Mesothelial cell of epicardium (in vitro differentiated cells): ENCODE measurements around the gene UBN1. TPM values are rescaled to one million over a fixed set of nuclear protein-coding genes. Genes with fewer than 3 reads are reported as not detected.

Source experiments
- DNase-seq, 2 experiments: peaks; one replicate each; pipeline ENCODE4 v3.0.0; 2021; ENCODE audit warnings: low spot score in 2 of 2; ENCODE audit not compliant: unreplicated experiment in 2 of 2
- H3K27ac Mint-ChIP-seq: 2 replicates; pipeline ENCODE4 v1.8.0; 2021; ENCODE audit warnings: mixed read lengths
- H3K27me3 Mint-ChIP-seq: 2 replicates; pipeline ENCODE4 v1.8.0; 2021; ENCODE audit warnings: low read depth, mixed read lengths
- H3K36me3 Mint-ChIP-seq: 2 replicates; pipeline ENCODE4 v1.8.0; 2021; ENCODE audit warnings: mixed read lengths
- H3K4me1 Mint-ChIP-seq: 2 replicates; pipeline ENCODE4 v1.8.0; 2021; ENCODE audit warnings: mixed read lengths
- H3K4me3 Mint-ChIP-seq: 2 replicates; pipeline ENCODE4 v1.8.0; 2021; ENCODE audit warnings: mild to moderate bottlenecking, moderate library complexity, mixed read lengths
- H3K9me3 Mint-ChIP-seq: 2 replicates; pipeline ENCODE4 v1.8.0; 2021; ENCODE audit warnings: mixed read lengths
- total RNA-seq: library from RNA; stranded (reverse); gene quantifications from 3 replicates; pipeline ENCODE4 v1.2.1, GENCODE V29; 2021
- TF ChIP-seq, protein P1 (sequence below): fragments of 200-600 bp; sonication (generic); IDR thresholded peaks from one replicate; pipeline ENCODE4 v1.5.0; 2021; ENCODE audit warnings: antibody characterized with exemption; ENCODE audit not compliant: unreplicated experiment

The UBN1 gene
- total RNA-seq, 1 donor from 2014 or later: 40.5 TPM

DNA sequence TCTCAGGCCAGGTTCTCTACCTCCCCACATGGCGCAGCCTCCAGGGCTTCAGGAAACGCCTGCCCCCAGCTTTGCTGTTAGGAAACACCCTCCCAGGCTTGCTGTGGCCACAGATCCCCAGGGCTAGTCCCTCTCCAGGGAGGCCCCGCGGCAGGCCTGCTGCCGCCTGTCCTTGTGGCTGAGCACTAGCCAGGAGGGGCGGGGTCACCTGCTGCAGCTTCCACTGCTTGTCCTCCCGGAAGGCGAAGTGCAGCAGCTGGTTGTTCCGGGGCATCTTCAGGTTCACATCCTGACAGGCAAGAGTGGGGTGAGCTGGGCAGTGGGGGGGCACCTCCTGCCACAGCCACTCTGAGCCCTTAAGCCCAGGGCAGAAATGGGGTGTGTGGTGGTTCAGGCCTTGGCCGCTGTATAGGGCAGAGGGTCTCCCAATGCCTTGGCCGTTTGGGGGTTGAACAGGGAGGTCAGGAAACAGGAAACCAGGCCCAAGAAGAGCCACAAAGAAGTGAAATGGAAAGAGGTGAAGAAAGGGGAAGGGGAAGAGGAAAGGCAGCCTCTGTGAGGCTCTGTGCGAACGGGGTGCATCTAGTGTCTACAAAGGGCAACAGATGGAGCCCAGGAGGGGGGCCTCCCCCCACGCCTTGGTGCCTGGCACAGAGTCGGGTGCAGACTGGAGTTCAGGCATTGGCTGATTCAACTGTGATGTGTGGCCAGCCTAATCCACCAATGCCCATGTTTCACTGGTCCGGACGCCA, 46.8 kb upstream of the UBN1 start:
- H3K4me1 Mint-ChIP-seq: peaks cover 33% of the 10 kb centered on the region
- H3K9me3 Mint-ChIP-seq: no peaks in the 10 kb centered on the region
- peak overlapping the region; percentile 57 for H3K27ac Mint-ChIP-seq
- TF ChIP-seq, protein P1, sequence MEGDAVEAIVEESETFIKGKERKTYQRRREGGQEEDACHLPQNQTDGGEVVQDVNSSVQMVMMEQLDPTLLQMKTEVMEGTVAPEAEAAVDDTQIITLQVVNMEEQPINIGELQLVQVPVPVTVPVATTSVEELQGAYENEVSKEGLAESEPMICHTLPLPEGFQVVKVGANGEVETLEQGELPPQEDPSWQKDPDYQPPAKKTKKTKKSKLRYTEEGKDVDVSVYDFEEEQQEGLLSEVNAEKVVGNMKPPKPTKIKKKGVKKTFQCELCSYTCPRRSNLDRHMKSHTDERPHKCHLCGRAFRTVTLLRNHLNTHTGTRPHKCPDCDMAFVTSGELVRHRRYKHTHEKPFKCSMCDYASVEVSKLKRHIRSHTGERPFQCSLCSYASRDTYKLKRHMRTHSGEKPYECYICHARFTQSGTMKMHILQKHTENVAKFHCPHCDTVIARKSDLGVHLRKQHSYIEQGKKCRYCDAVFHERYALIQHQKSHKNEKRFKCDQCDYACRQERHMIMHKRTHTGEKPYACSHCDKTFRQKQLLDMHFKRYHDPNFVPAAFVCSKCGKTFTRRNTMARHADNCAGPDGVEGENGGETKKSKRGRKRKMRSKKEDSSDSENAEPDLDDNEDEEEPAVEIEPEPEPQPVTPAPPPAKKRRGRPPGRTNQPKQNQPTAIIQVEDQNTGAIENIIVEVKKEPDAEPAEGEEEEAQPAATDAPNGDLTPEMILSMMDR: no peak
- H3K27me3 Mint-ChIP-seq: no peaks in the 10 kb centered on the region
- peaks cover 8% of the 10 kb centered on the region for H3K36me3 Mint-ChIP-seq
- H3K4me3 Mint-ChIP-seq: peak overlapping the region; percentile 44
- DNase-seq: no peak

DNA sequence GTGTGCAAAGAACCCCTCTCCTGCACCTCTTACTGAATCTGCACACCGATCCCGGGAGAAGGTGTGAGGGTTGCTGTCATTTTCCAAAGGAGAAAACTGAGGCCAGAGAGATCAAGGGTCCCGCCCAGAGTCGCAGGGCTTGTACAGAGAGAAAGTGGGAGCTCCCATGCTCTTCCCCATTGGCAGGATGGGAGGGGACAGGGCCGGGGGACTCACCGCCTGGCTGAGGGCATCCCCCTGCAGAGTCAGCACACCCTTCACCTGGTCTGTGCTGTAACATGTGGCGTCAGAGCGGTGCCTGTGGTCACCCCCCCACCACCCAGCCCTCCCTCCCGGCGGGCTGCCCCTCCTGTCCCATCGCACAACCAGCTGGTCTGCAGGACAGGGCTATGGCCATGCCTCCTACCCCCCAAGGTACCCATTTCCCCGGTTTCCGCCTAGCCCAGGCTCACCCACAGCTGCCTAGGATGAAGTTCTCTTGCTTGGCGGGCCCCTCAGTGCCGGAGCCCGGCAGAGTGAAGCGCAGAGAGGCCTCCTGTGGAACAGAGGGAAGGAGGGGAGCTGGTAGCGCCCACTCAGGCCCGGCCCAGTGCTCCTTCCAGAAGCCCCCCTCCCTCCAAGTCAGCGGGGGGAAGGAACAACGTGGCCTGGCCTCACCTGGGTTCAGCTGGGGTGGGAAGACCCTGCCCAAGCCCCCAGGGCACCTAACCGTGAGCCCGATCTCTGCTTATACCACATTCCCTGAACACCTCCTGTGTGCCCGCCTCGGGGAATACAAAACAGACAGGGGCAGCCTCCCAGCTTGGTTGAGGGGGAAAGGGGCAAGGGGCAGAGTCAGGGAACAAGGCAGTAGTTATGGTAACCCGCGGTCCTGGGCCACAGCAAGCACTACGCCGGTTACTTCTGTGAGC, 46.0 kb upstream of the UBN1 start:
- DNase-seq: no peak
- TF ChIP-seq, protein P1: no peak
- Mint-ChIP-seq H3K4me3 (peak overlapping the region; percentile 84), H3K27ac (peak overlapping the region; percentile 90), H3K27me3 (no peaks in the 10 kb centered on the region), H3K9me3 (no peaks in the 10 kb centered on the region), H3K4me1 (peaks cover 33% of the 10 kb centered on the region), H3K36me3 (peaks cover 11% of the 10 kb centered on the region)

DNA sequence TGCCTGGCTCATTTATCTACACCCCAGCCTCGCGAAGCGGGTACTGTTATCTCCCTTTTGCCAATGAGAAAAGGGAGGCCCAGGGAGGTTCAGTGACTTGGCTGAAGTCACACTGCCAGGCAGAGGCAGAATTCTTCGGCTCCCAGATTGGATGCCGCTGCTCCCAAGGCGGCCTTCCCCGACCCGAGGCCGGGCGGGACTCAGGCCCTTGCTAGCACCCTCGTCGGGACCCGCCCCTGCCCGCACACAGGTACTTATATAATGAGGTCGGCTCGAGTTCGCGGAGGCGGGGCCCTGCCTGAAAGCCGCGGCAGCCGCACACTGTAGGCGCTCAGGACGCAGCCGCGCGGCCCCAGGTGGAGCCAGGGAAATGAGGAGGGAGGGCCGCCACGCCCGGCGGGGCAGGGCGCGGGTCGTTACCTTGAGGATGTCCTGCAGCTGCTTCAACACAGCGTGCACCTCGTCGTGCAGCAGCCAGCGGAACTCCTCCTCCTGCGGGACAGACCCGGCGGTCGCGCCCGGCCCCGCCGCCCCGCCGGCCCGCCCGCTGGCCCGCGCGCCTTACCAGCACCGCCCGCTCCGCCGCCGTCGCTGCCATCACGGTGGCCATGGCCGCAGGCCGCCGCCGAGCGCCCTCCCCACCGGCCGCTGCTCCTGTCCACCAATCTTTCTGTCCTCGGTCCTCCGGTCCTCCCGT, 45.2 kb upstream of the UBN1 start, which contains the start of gene ROGDI:
TSS of gene ROGDI (minus strand) at position 672 of the 697 bp plus-strand sequence. CDS start at position 610, 62 bp downstream.
- Mint-ChIP-seq H3K36me3 (peaks cover 13% of the 10 kb centered on the region), H3K27ac (peak within 1 kb of the TSS; percentile 93), H3K27me3 (no peaks in the 10 kb centered on the region), H3K9me3 (no peaks in the 10 kb centered on the region), H3K4me1 (peaks cover 33% of the 10 kb centered on the region), H3K4me3 (peak within 1 kb of the TSS; percentile 84)
- TF ChIP-seq, protein P1: no peak
- DNase-seq: peak; percentile 53 to 76

DNA sequence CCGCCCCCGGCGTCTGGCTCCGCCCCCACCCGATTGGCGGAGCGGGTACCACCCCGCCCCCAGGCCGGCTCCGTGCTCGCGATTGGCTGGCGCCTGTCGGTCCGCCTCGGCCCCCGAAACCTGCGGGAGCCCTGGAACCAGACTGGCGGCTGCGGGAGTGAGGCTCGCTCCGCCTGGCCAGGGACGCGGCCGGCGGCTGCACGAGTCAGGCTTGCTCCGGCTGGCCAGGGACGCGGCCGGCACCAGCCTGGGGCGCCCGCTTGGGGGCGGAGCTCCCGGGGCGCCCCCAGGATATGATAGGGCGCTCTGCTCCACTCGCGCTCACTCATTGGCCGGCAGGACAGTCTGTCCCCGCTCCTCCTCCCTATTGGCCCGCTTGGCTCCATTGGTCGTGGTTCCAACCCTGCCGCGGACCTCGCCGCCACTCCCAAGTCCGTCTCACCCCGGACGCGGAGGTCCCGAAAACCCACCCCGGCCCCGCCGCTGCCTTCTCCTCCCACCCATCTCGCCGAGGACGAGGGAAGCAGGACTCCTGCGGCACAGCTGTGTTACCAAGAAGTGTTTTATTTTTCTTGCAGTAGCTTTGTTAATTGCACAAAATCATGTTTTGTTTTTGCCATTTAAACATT, 44.5 kb upstream of the UBN1 start:
- H3K27me3 Mint-ChIP-seq: no peaks in the 10 kb centered on the region
- H3K4me1 Mint-ChIP-seq: peaks cover 33% of the 10 kb centered on the region
- TF ChIP-seq, protein P1: peak; percentile 46
- peaks cover 17% of the 10 kb centered on the region for H3K36me3 Mint-ChIP-seq
- peak; percentile 87 to 92 for DNase-seq
- H3K4me3 Mint-ChIP-seq: peak overlapping the region; percentile 79
- H3K9me3 Mint-ChIP-seq: no peaks in the 10 kb centered on the region
- peak overlapping the region; percentile 93 for H3K27ac Mint-ChIP-seq

DNA sequence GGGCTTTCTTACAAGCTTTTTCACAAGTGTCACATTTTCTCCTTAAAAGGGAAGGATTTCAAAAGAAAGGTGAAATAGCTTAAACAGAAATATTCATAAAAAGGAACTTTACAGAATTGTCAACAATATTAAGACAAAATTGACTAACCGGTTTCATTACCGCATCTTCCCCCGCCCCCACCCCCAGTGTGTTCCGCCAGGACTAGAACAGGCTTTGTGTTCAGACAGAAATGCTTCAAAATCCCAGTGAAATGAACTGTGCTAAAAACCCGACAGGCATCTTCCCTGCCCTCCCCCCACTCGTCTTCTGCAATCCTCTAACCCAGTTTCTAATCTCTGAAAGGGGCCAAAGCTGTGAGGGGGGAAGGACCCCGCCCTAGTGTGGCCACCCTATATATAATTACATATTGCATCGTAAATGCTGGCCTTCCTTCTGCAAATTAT, 43.9 kb upstream of the UBN1 start:
- DNase-seq: no peak
- H3K36me3 Mint-ChIP-seq: peaks cover 17% of the 10 kb centered on the region
- peaks cover 33% of the 10 kb centered on the region for H3K4me1 Mint-ChIP-seq
- TF ChIP-seq, protein P1: no peak
- peak overlapping the region; percentile 93 for H3K27ac Mint-ChIP-seq
- H3K4me3 Mint-ChIP-seq: peak overlapping the region; percentile 79
- no peaks in the 10 kb centered on the region for H3K27me3 Mint-ChIP-seq
- H3K9me3 Mint-ChIP-seq: no peaks in the 10 kb centered on the region
